ENCODE results near the gene DCPS.
"Not testable (repeated sequence)": the region's sequence is repeated elsewhere in the genome, so short reads cannot be mapped to it uniquely, and the experiment has no call there.

Gene DCPS

GRCh38 chr11:126346586-126346940, 42.7 kb downstream of the DCPS start:
- no peak for DNase-seq
- H3K27me3 ChIP-seq (ENCODE audit: insufficient read depth, low read depth, severe bottlenecking): no peaks in the 10 kb centered on the region
- no peak overlapping the region for H3K4me3 ChIP-seq (ENCODE audit: low read depth, low read length)
- H3K9me3 ChIP-seq (ENCODE audit: severe bottlenecking): no peaks in the 10 kb centered on the region
- H3K36me3 ChIP-seq: peaks cover 9% of the 10 kb centered on the region
- no peak for TF ChIP-seq CTCF (IDR thresholded peaks at IDR 0.05; ENCODE audit: low read depth, low read length)
- peak overlapping the region; percentile 74; the same call in 1 of the 2 replicates for H3K27ac ChIP-seq

- DNase-seq; H3K9me3 ChIP-seq (ENCODE audit: severe bottlenecking); H3K27me3 ChIP-seq (ENCODE audit: insufficient read depth, low read depth, severe bottlenecking); H3K4me3 ChIP-seq (ENCODE audit: low read depth, low read length); H3K27ac ChIP-seq: not testable (repeated sequence)
- H3K36me3 ChIP-seq: peaks cover 13% of the 10 kb centered on the region
These were observed 43.1 kb downstream of the DCPS start for GRCh38 chr11:126346946-126347345.

- Histone ChIP-seq H3K27me3 (ENCODE audit: insufficient read depth, low read depth, severe bottlenecking) (no peaks in the 10 kb centered on the region), H3K4me3 (ENCODE audit: low read depth, low read length) (no peak overlapping the region), H3K9me3 (ENCODE audit: severe bottlenecking) (no peaks in the 10 kb centered on the region), H3K36me3 (peaks cover 18% of the 10 kb centered on the region), H3K27ac (0 out of 2 replicates have a peak overlapping the region, but pooled peaks have one; percentile 14)
- no peak for TF ChIP-seq CTCF (IDR thresholded peaks at IDR 0.05; ENCODE audit: low read depth, low read length)
- DNase-seq: no peak
These were observed 44.1 kb downstream of the DCPS start for GRCh38 chr11:126347751-126348668.

GRCh38 chr11:126348806-126349582, 45.1 kb downstream of the DCPS start:
- peaks cover 18% of the 10 kb centered on the region for H3K36me3 ChIP-seq
- peak overlapping the region; percentile 14; the same call in 1 of the 2 replicates for H3K27ac ChIP-seq
- H3K4me3 ChIP-seq (ENCODE audit: low read depth, low read length): no peak overlapping the region
- H3K9me3 ChIP-seq (ENCODE audit: severe bottlenecking): no peaks in the 10 kb centered on the region
- H3K27me3 ChIP-seq (ENCODE audit: insufficient read depth, low read depth, severe bottlenecking): no peaks in the 10 kb centered on the region
- DNase-seq: no peak
- no peak for TF ChIP-seq CTCF (IDR thresholded peaks at IDR 0.05; ENCODE audit: low read depth, low read length)

GRCh38 chr11:126350836-126351235, 47.0 kb downstream of the DCPS start:
- DNase-seq: no peak
- Histone ChIP-seq H3K9me3 (ENCODE audit: severe bottlenecking) (no peaks in the 10 kb centered on the region), H3K4me3 (ENCODE audit: low read depth, low read length) (no peak overlapping the region), H3K27ac (no peak overlapping the region), H3K27me3 (ENCODE audit: insufficient read depth, low read depth, severe bottlenecking) (no peaks in the 10 kb centered on the region), H3K36me3 (peaks cover 18% of the 10 kb centered on the region)
- no peak for TF ChIP-seq CTCF (IDR thresholded peaks at IDR 0.05; ENCODE audit: low read depth, low read length)

GRCh38 chr11:126352163-126352562, 48.3 kb downstream of the DCPS start:
- Histone ChIP-seq H3K27ac (no peak overlapping the region), H3K9me3 (ENCODE audit: severe bottlenecking) (no peaks in the 10 kb centered on the region), H3K4me3 (ENCODE audit: low read depth, low read length) (no peak overlapping the region), H3K27me3 (ENCODE audit: insufficient read depth, low read depth, severe bottlenecking) (no peaks in the 10 kb centered on the region), H3K36me3 (peaks cover 18% of the 10 kb centered on the region)
- no peak for DNase-seq
- no peak for TF ChIP-seq CTCF (IDR thresholded peaks at IDR 0.05; ENCODE audit: low read depth, low read length)

All from WERI-Rb-1 (cell line).